ENCODE results near the gene ESPN.

Gene ESPN

DNA sequence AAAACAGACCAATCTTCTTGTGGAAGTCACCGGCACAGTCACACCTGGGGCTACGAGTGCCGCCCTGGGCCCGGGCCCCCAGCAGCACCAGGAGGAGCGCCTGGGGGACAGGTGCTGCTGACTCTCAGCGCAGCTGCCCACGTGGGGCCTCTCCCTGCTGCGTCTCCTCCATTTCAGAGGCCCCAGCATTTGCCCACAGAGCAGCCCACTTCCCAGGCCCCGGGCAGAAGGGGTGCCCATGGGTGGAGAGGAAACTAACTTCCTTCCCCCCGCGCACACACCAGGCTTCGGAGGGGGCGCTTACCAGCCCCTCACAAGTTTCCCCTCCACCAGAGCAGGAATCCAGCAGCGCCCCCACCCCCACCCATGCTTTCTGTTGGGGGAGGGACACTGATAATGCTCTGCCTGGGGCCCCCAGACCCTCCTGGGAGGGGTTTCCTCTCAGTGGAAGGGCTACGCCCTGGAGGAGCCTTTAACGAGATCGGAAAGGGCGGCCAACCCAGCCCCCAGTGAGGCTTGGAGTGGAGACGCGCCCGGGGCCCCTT is 41.0 kb downstream of the ESPN start:
- DNase-seq (ENCODE audit: low spot score) = no peak

DNA sequence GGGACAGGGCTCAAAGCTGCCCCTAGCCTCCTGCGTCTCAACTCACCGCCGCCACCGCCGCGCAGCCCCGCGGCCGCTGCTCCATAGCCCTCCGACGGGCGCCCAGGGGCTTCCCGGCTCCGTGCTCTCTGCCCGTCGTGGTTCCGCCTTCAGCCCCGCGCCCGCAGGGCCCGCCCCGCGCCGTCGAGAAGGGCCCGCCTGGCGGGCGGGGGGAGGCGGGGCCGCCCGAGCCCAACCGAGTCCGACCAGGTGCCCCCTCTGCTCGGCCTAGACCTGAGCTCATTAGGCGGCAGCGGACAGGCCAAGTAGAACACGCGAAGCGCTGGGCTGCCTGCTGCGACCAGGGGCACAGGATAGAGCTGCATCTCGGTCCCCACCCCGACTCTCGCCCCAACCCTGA is 41.4 kb downstream of the ESPN start, which contains the start of gene TNFRSF25:
Gene TNFRSF25 (minus strand): TSS at position 151 of the 400 bp plus-strand sequence. CDS start 66 bp downstream, at position 85.
- peak; percentile 82 for DNase-seq (ENCODE audit: low spot score)

DNA sequence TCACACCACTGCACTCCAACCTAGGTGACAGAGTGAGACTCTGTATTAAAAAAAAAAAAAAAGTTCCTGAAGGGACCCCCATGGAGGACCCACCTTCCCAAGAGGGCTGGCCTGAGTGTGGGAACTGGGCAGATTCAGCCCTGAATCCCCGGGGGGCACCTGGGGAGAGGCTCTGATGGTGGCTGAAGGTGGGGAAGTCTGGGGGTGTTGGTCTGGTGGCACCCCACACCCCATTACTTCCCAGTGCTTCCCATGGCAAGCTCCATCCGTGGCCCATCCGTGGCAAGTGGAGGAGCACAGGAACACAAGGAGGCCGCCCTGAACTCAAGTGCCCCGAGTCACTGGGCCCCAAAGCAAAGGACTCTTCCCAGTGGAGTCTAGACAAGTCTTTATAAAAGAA is 42.2 kb downstream of the ESPN start:
- no peak for DNase-seq (ENCODE audit: low spot score)

DNA sequence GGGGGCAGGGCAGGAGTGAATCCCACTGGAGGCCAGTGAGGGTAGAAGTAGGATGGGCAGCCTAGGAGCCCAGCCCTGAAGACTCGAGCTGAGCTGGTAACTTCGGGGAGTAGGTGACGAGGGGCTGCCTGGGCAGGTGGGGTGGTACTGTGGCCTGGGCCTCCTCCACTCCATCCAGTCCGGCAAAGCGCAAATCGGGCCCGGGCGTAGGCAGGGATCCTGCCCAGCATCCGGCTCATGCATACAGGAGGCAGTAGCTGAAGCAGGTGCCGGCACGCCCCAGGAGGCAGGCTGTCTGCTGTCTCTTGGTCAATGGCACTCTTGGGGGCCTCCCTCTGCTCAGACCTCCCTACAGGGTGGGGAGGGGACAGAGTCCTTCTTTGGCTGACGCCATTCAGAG is 42.6 kb downstream of the ESPN start:
- DNase-seq (ENCODE audit: low spot score) = no peak

DNA sequence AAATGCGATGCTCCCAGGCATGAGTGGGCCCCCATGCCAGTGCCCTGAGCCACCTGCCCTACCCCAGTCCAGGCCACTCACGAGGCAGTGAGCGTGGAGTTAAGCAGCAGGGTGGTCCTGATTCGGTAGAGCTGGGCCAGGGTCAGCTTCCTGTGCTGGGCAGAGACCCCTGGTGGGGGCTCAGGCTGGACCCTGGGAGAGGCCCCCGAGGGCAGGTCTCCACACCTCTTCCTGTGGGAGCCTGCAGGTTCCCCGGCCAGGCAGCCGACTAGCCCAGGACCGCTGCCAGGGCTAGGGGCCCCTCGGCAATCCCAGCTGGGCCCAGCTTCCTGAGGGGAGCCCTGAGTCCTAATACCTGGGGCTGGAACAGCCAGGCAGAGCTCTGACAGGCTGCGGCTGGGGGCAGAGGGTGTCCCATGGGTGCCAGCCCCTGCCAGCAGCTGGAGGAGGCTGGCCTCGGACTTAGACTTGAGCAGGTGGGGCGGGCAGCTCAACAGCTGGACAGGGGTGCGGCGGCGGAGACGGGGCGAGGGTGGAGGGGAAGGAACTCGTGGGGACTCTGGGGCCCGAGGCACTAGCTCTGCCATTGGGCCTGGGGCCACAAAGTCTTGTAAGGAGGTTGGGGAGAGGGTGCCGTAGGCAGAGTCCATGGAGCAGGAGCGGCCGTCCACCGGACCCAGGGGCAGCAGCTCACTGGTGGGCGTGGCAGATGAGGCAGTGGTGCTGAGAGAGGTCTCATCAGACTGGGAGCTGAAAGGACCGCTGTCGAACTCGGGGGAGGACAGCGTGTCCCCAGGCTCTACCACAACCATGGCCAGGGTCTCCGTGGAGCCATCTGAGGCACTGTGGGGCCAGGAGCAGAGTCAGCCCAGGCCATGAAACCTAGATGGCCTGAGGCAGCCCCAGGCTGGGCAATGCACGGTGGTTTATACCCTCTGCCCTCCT is 43.4 kb downstream of the ESPN start:
- no peak for DNase-seq (ENCODE audit: low spot score)

DNA sequence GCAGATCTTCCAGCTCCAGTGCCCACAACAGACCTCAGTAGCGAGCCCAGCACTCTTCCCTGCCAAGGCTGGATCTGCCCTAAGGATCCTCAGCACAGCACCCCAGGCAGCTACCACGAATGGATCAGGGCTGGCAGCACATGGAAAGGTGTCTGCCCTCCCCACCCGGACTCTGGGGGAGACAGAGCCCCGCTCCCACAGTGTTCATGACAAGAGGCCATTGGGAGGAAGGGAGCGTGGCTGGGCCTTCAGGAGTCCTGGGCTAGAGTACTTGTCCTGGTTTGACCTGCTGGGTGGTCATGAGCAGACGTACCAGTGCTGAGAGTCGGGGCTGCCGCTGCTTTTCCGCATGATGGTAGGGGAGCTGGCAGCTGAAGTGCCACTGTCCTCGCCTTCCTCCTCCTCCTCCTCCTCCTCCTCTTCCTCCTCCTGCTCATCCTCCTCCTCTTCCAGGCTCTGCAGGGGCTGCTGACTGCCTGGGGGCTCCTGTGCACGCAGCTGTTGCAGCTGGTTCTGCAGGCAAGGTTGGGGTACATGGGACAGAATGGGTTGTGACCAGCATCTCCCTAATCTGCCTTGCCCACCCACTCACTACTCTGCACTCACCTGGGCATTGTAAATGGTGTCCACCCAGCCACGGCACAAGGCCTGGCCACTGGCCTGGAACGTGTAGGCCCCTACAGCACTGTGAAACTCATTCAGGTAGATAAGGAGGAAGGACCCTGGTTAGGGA is 44.3 kb downstream of the ESPN start:
- DNase-seq (ENCODE audit: low spot score) = no peak

DNA sequence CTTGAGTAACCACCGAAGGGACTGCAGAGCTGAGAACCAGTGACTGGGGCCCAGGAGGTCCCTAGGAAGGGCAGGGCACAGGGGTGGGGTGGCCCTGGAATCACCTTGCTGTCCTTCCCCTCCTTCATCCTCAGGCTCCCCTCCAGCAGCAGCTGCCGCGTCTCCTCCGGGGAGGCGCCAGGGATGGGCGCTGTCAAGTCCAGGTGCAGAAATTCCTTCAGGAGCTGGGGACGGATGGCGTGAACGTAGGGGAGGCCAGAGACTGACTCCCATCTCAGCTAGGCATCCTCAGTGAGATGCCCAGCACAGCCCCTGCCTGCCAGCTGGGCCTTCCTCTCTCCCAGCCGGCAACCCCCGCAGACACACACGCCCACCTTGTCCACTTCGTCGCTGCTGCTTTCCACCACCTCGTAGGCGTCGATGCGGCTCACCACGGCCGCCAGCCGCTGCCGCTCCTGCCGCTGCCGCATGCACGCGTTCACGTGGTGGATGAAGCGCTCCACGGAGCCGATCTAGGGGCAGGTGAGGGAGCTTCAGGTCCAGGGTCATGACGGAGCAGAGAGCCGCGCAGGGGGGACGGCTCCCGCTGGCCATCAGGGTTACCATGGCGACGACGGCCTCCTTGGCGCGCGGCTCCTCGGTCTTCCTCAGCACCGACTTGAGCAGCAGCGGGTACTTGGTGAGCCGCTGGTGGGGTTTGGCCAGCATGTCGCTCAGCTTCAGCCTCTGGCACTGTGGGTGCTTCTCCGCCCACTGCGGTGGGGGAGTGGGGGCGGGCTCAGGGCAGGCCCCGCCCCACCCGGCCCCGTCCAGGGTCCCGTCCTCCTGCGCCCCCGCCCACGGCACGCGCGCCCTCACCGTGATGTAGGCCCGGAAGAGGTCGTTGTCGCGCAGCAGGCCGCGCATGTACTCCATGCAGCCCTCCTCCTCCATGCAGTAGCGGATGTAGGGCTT is 45.8 kb downstream of the ESPN start:
- DNase-seq (ENCODE audit: low spot score) = no peak

DNA sequence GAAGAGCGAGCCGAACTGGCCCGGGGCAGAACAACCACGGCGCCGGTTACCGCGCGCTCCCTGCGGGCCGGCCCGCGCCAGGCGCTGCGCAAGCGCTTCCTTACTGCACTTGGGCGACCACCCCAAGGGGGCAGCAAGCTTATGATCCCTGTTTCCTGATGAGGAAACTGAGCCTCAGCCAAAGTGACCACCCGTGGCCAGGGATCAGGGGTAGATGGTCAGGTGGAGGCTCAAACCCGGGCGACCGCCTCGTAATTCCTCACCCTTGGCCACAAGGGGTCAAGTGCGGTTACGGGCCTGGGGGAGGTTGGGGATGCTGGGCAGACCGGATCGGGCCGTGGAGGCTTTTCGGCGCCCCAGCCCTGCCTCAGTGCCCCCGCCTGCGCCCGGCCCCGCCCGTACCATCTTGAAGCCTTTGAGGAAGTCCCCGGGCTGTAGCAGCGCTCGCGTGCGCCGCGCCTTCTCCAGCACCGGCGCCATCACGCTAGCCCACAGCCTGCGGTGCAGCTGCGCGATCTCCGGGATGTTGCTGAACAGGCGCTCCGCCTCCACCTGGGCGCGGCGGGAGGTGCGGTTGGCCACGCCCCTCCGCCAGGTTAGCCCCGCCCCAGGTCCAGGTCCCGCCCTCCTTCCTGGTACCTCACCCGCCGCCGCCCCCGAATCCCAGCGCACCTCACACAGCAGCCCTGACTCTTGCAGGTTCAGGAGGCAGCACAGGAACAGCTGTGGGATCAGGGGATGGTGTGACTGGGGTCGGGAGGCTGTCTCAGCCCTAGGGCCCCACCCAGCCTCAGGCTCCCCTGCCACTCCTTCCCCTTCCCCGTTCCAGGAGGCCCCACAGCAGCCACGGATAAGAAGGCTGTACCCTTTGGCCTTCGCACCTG is 46.8 kb downstream of the ESPN start:
- peak; percentile 70 for DNase-seq (ENCODE audit: low spot score)

DNA sequence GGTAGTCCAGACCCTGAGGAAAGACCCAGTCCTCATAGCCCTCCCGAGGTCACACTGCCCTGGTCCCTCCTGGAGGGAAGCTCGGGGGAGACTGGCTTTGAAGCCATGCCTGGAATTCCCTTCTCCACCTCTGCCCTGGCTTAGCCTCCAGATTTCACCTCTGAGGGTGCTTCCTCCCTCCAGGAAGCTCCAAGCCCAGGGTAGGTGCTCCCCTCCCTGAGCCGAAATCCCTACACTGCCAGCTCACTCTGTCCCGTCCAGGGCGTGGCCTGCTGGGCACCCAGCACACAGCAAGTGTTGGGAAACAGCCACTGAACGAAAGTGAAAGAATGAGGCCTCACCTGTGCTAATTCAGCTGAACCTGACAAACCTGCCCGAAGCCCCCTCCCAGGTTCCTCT is 47.4 kb downstream of the ESPN start:
- DNase-seq (ENCODE audit: low spot score) = no peak

DNA sequence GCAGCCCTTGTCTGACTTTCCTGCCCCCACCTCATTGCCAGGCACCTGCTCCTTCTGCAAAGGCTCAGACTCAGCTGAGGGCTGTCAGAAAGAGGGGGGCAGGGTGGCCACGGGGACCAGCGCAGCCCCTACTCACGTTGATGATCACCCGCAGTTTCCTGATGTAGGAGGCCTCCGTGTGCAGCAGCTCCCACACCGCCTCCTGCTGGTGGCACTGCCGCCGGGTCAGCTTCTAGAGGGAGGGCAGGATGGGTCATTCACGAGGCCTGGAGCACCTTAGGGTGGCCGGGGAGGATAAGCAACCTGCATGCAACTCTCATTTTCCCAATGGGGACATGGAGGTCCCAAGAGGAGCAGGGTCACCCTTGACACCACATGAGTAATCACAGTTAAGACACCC is 47.8 kb downstream of the ESPN start:
- DNase-seq (ENCODE audit: low spot score) = no peak

DNA sequence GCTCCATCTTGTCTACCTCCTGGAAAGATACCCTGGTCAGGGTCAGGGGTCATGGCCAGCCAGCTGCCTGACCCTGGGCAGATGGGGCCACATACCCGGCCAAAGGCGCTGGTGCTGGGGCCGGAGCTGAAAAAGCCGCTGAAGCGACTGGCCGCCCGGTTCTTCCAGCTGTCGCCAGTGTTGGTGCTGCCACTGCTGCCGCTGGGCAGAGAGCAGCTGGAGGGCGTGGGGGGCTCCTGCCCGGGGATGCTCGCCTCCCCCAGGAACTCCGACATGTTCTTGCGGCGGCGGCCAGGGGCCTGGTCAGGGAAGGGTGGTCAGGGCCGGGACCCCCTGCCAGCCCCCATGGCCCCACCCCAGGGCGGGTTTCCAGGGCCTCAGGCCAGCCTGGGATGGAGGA is 48.6 kb downstream of the ESPN start:
- no peak for DNase-seq (ENCODE audit: low spot score)

DNA sequence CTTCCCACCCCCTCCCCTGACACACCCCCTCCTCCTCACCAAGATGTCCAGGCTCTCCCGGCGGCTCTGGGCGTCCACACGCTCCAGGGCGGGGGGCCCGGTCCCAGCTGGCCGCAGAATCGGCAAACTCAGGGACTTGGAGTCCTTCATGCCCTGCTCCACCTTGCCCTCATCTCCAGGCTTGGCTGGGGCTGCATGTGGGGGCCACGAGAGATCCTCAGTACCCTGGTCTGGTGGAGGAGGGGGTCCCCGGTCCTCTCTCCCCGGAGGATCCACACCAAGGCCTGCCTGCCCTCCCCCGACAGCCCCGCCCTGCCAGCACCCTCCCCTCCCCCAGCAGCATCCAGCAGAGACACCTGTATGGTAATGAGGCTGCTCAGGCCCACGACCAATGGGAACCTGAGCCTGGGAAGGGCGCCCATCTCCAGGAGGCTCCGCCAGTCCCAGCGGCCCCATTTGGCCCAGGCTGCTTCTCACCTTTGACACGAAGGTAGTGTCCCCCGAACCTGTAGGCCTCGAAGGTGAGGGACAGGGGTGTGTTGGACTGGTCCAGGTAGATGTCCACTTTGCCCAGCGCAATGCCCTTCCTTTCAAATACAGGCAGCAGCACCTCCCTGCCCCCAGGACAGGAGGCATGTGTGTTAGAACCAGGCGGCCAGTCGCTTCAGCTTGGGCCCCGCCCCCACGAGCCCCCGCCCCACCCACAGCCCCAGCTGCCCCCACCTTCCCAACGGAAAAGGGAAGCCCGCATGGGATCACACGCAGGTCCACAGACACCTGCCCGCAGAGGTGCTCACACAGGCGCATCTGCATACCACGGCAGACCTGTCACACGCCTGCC is 49.6 kb downstream of the ESPN start:
- no peak for DNase-seq (ENCODE audit: low spot score)

DNA sequence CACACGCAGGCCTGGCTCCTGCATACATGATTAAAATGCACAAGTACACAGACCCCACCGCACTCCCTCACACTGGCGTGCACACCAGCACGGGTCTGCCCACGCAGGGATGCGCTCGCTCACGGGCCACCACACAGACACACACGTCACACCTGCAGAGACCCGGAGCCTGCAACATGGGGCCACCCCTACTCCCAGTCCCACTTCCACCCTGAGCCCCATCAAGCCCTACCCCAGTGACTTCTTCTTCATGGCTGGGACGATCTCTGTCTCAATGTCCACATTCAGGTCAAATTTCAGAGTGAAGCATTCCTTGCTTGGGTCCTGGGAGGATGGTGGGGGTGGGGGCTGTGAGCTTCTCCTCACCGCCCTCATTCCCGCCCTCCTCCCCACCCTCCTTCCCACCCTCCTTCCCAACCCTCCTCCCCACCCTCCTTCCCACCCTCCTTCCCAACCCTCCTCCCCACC is 50.3 kb downstream of the ESPN start:
- DNase-seq (ENCODE audit: low spot score) = no peak

DNA sequence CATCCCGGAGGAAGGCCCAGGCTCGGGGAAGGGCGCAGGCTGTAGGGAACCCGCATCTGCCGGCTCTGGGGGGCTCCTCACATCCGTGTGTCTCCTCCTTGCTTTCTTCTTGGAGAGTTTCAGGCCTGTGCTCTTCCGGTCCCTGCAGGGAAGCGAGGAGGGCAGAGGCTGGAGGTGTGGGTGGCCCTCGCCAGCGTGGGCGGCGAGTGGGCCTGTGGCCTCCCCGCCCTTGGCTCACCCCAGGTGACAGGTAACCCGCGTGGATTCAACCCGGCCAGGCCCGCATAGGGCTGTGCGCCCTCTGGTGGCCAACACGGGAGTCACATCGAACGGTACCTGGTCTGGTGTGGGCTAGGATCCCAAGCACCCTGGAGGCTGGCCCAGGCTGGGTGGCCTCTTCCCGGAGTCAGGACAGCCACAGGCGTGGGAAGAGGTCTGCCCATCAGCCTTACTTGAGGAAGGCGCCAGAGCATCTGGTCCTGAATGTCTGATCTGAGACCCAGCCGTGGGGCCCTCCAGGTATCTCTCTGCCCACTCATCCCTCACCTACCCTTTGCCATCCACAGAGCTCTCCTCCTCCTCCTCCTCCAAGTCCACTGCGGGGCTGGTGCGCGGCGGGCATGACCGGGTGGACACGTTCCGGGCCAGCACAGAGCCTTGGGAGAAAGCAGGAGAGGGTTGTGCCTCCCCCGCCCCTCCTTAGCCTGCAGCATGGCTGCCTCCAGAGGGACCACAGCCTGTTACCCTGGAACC is 51.0 kb downstream of the ESPN start:
- DNase-seq (ENCODE audit: low spot score) = peak; percentile 89

DNA sequence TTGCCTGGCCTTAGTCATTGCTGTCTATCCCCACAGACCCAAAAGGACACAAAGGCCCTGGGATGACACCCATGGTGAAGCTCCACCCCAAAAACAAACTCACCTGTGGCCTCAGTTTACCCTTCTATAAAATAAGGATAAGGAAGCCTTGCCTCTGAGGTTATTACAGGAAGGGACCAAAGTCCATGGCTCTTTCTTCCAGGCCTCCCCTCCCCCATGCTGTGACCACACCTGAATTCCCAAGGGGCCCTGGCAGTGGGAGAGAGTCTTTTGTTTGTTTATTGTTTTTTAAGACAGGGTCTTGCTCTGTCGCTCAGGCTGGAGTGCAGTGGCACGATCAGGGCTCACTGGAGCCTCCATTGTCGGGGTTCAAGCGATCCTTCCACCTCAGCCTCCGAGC is 51.9 kb downstream of the ESPN start:
- no peak for DNase-seq (ENCODE audit: low spot score)

DNA sequence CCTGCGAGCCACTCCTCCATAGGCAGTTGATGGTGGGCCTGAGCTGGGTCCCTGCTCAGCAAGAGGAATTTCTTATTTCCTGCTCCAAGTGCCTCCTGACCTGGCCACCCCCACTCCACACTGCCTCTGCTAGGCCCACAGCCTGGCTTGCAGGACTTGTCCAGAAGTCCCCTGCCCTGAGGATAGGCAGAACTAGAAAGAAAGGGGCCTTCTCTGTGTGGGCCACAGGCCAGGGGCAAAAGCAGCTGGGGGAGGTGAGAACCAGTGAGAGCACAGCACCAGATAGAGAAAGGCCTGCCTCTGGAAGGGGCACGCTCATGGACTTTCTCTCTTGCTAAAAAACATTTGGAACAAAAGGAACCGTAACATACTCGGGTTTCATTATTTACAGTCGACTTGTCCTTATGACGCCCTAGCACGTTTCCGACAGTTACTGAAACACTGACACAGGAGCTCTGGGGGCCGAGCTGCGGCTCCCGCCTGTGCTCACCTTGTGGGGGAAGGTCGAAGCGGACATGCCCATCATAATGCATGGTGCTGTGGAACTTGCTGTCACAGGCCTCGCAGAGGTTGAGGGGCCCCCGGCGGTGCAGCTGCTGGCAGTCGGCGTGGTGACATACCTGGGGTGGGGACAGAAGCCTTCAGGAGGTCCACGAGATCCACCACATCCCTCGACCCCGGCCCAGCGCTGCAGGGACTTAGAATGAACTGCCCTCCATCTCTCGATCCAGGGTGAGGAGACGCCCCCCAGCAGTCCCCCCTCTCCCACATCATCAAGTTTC is 52.7 kb downstream of the ESPN start:
- DNase-seq (ENCODE audit: low spot score) = no peak

DNA sequence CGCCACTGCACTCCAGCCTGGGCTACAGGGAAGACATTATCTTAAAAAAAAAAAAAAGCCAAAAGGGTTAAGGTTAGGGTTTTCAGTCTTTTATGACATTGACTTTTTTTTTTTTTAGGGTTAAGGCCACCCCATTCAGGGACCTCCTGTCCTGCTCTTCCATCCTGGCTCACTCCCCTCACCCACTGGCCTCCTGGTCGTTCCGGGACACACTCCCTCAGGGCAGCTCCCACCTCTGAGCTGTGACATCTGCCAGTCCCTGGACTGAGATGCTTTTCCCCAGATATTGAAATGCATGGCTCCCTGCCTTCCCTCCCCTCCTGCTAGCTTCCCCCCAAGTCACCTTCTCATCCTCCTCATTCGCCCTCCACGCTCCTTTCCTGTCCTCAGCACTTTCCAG is 57.2 kb downstream of the ESPN start:
- DNase-seq (ENCODE audit: low spot score) = no peak
